HG02870 (cell line): ENCODE results near the gene MAMDC4.
"Not testable (repeated sequence)": the region's sequence is repeated elsewhere in the genome, so short reads cannot be mapped to it uniquely, and the experiment has no call there.

Experiments used
- ATAC-seq: cut with Tn5 transposase; IDR thresholded peaks from one replicate; pipeline ENCODE4 v1.9.1; 2021; ENCODE audit warnings: mild to moderate bottlenecking, moderate library complexity; ENCODE audit not compliant: unreplicated experiment

MAMDC4 gene

DNA sequence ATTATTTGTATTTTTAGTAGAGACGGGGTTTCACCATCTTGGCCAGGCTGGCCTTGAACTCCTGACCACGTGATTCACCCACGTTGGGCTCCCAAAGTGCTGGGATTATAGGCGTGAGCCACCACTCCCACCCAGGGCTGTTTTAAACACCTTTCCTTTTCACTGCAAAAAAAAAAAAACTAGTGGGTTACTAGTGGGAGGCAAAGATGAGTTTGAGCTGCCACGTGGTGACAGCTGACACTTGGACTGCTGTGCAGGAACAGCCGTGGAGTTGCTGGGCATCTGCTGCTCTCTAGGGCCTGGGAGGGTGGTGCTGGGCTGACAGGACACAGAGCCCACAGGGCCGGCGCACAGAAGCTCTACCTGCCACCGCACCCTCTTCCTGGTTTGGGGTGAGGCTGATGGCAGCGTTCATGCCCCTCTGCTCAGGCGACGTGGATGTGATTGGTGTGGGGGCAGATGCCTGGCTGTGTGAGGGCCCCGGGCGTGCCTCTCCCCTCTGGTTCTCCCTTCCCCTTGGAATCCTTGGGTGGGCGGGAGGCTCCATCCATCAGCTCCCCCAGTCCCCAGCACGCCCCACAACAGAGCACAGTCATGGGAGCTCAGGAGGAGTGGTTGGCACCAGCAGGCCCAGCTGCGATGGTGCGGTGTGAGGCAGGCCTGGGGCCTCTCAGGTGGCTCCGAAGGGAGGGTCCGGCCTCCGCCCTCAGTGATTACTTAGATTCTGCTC, 27.5 kb upstream of the MAMDC4 start:
- ATAC-seq: no peak

DNA sequence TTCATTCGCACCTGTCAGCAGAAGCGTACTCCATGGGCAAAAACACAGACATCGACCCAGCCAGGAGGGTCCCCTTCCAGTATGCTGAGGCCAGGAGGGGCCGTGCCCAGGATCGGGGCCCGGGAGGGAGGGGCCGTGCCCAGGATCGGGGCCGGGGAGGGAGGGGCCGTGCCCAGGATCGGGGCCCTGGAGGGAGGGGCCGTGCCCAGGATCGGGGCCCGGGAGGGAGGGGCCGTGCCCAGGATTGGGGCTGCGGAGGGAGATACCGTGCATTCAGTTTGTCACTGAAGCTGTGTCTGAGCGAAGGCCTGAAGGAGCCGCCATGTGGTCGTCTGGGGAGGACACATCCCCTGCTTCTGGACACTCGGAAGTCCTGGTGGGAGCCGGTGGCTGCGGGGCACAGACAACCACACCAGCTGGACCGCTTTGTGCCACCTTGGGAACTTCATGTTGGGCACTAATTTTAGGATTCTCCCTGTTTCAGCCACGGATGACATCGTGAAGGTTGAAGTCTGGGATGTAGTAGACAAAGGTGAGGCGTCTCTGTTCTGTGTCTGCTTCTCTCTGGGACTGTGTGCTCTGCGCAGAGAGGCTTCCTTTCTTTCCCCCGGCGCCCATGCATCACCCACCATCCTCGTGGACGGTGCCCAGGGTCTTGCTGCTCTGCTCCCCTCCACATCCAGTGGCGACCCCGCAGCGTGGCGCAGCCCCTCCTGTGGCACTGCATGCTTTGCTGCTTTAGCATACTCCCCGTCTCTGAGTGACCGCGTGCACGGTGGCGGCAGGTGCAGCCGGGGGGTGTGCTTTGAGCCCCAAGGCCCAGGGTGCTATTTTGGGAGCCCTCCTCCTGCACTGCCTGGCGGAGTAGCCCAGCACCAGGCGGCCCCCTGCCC, 26.6 kb upstream of the MAMDC4 start:
- no peak for ATAC-seq

GRCh38 chr9:136826188-136826541, 26.0 kb upstream of the MAMDC4 start:
- no peak for ATAC-seq

GRCh38 chr9:136826703-136827582, 25.2 kb upstream of the MAMDC4 start:
- ATAC-seq: no peak

DNA sequence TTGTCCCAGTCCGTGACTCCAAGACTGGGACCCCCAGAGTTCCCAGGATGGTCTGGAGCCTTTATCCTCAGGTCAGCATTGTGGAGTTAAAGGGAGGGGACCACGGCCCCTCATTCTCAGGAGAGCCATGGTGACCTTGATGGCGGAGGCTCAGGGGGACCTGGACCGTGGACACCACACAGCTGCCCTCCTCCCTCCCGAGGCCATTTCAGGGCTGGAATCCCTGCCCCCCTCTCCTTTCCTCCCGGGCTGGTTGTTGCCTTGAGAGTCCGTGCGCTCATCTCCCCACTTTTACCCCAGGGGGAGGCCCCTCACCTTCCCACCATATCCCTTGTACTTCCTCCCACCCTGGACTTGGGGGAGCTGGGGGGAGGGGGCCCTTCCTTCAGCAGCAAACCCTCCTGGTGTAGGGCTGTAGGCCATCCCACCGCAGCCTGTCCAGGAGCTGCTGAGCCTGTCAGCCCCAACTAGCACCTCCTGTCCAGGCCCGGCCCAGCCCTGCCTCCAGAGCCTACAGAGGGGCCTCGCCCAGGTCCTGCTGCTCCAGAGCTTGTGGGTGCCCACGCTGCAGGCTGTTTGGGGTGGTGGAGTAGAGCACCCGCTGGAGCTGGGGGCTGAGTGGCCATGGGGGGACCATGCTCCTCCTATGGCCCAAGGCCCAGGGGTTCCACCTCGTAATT, 24.2 kb upstream of the MAMDC4 start:
- no peak for ATAC-seq

DNA sequence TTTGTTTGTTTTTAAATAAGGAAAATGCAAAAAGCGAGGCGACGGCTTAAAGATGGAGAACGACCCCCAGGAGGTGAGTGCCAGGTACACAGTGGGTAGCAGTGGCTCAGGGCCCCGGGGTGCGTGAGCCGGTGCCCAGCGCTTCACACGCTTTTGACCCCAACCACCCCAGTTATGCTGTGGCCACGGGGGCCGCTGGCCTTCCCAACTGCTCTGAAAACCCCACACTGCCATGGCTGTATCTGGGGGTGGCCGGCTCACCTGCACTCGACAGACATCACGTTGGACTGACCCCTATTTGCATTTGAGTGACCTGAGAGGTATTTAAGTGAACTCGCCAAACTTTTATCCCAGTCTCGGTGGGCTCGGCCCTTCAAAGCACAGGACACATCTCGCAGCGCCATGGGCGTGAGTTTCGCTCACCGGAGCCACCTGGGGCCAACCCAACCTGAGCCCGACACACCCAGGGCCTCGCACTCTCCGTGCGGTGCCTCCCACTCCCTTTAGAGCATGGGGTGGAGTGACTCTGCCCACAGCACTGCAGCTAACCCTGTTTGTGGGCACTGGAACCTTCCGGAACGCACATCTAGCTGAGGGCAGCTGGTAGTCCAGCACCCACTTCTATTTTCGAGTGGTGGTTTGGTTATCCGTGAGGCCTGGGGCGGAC, 23.5 kb upstream of the MAMDC4 start:
- ATAC-seq: no peak

DNA sequence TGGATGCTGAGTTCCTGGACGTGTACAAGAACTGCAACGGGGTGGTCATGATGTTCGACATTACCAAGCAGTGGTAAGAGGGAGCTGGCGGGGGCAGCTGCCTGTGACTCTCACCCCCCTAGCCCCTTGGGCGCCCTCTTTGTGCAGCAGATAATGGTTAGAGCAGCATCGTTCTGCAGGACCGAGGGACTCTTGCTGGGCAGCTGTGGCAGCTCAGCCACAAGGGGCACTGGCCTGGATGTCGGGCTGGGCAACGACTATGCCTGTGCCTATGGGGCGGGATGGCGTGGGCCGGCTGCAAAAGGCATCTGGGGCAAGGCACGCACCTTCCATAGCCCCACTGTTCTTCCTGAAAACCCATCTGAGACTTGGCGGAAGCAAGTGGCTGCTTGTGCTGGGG, 22.7 kb upstream of the MAMDC4 start:
- ATAC-seq: no peak

DNA sequence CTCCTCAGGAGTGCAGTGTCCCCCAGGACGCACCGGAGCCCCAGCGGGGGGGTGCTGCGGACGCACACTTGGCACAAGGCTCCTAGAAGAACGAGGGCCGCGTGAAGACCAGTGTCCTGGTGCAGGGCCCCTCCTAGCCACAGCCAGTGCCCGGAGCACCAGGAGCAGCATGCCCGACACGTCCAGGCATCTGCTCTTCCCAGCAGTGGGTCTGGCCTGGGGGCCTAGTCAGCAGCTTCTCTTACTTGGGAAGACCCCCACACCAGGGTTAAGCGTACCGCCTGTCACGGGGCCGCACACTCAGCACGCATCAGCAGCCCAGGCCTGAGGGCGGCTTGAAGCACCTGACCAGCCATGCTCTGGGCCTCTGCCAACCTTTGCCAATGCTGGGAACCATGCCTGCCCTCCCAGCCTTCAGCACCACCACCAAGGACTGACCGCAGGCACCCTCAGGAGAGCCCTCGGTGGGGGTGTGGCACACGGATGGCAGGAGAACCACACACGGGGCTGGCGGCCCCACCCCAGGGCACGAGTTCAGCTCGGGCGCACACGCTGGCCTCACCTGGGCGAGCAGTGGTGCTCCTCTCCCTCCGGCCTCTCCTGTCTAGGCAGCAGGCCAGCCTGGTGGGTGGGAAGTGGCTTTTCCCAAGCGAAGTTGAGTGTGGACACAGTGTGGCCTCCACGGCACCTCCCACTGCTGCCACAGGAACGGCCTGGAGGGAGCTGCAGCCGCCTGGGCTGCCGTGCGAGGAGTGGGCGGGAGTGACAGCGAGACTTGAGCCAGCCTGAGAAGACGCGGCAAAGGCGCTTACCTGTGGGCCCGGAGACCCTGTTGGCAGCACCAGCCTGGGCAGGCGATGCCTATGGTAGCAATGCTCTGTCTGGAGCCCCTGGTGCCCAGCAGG, 21.9 kb upstream of the MAMDC4 start:
- no peak for ATAC-seq

DNA sequence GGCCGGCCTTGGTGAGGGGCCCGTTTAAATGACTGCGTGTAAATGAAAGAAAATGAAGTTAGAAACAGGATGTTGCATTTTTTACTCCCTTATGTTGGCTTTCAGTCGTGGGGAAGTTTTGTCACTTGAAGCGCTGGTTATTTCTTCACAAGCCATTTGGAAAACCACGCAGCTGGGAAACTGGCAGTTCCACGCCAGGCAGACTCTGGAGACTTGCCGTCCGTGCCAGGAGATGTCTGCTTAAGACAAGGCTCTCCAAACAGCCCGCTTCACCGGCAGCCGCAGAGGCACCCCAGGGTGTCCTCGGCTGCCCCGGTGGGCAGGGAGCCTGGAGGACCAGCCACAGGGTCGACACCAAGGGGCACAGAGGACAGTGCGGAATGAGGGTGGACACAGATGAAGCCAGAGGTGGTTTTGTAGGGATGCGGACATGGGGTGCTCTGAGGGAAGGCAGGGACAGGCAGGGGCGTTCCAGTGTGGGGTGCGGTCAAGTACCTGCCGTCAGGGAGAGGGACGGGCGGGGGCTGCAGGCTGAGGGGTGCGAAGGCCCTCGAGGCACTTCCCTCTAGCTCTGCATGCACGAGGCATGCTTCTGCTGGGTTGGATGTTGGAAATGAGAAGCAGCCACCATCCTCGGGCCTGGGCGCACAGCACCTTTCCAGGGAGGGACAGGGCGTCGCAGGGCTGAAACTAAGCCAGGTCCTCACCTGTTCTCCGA, 21.0 kb upstream of the MAMDC4 start:
- no peak for ATAC-seq

GRCh38 chr9:136831720-136832104, 20.4 kb upstream of the MAMDC4 start:
- no peak for ATAC-seq

- ATAC-seq: no peak
Observed at GRCh38 chr9:136832581-136832980, 19.6 kb upstream of the MAMDC4 start.

- ATAC-seq: not testable (repeated sequence)
Observed at GRCh38 chr9:136833381-136834048, 18.6 kb upstream of the MAMDC4 start.

GRCh38 chr9:136835162-136835931, 16.8 kb upstream of the MAMDC4 start:
- ATAC-seq: no peak

GRCh38 chr9:136835932-136836904, 15.9 kb upstream of the MAMDC4 start:
- no peak for ATAC-seq

GRCh38 chr9:136837146-136837855, 14.8 kb upstream of the MAMDC4 start:
- no peak for ATAC-seq
